GM19043 (cell line): ENCODE results near the gene OSGEP.

Experiments used
- ATAC-seq: cut with Tn5 transposase; IDR thresholded peaks from one replicate; pipeline ENCODE4 v1.9.1; 2021; ENCODE audit warnings: low read depth; ENCODE audit not compliant: unreplicated experiment

Gene OSGEP

GRCh38 chr14:20400965-20401593, 53.5 kb downstream of the OSGEP start:
- ATAC-seq, result no peak

- ATAC-seq, result no peak
These were observed 54.0 kb downstream of the OSGEP start for GRCh38 chr14:20400589-20400964.

- no peak for ATAC-seq
These were observed 57.1 kb downstream of the OSGEP start for GRCh38 chr14:20397511-20397910.
